ENCODE measurements around the gene MKLN1. TPM values are rescaled to one million over a fixed set of nuclear protein-coding genes. Genes with fewer than 3 reads are reported as not detected.

Gene MKLN1
- total RNA-seq, 1 donor from 2014 or later = 38.3 TPM

GRCh38 chr7:131489196-131489595, 161.5 kb downstream of the MKLN1 start:
- H3K27ac Mint-ChIP-seq = no peak overlapping the region

GRCh38 chr7:131489881-131490280, 162.2 kb downstream of the MKLN1 start:
- intact Hi-C loops (cut with micrococcal nuclease) = no loop called here
- no peak for DNase-seq
- H3K27me3 Mint-ChIP-seq = no peaks in the 10 kb centered on the region
- H3K4me3 Mint-ChIP-seq = no peak overlapping the region
- no peak overlapping the region for H3K27ac Mint-ChIP-seq
- H3K9me3 Mint-ChIP-seq = no peaks in the 10 kb centered on the region
- H3K36me3 Mint-ChIP-seq (ENCODE audit: low read depth) = peaks cover 18% of the 10 kb centered on the region
- H3K4me1 Mint-ChIP-seq = no peaks in the 10 kb centered on the region

More at GRCh38 chr7:131489196-131489595, 161.5 kb downstream of the MKLN1 start:
- Mint-ChIP-seq H3K4me3 (no peak overlapping the region), H3K4me1 (no peaks in the 10 kb centered on the region), H3K36me3 (ENCODE audit: low read depth) (peaks cover 18% of the 10 kb centered on the region), H3K27me3 (no peaks in the 10 kb centered on the region), H3K9me3 (no peaks in the 10 kb centered on the region)
- intact Hi-C loops (cut with micrococcal nuclease) = no loop called here
- DNase-seq = no peak

- Mint-ChIP-seq H3K4me3 (no peak overlapping the region), H3K27ac (no peak overlapping the region), H3K27me3 (no peaks in the 10 kb centered on the region), H3K4me1 (no peaks in the 10 kb centered on the region), H3K36me3 (ENCODE audit: low read depth) (peaks cover 21% of the 10 kb centered on the region), H3K9me3 (no peaks in the 10 kb centered on the region)
- intact Hi-C loops (cut with micrococcal nuclease) = no loop called here
- no peak for DNase-seq
These were observed 165.4 kb downstream of the MKLN1 start for GRCh38 chr7:131493081-131493480.

DNA sequence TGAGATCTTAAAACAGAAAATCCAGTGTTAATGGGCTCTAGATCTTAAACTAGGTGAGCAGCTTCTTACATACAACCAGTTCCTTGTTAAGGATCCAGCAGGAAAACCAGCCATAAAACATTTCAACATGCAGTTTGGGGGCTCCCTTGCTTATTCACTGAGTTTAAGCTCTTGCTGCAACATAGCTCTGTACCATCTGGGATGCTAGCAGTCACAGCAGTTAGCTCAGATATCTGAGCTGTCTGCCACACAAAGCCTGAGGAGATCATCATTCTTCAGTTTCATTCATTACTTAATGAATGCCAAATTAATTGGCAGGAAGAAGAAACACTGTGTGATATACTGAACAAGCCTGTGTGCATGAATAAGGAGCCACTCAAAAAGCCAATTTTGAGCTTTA, 165.9 kb downstream of the MKLN1 start:
- Mint-ChIP-seq H3K4me1 (no peaks in the 10 kb centered on the region), H3K27ac (no peak overlapping the region), H3K27me3 (no peaks in the 10 kb centered on the region), H3K9me3 (no peaks in the 10 kb centered on the region), H3K36me3 (ENCODE audit: low read depth) (peaks cover 20% of the 10 kb centered on the region), H3K4me3 (no peak overlapping the region)
- no peak for DNase-seq
- intact Hi-C loops (cut with micrococcal nuclease) = no loop called here

DNA sequence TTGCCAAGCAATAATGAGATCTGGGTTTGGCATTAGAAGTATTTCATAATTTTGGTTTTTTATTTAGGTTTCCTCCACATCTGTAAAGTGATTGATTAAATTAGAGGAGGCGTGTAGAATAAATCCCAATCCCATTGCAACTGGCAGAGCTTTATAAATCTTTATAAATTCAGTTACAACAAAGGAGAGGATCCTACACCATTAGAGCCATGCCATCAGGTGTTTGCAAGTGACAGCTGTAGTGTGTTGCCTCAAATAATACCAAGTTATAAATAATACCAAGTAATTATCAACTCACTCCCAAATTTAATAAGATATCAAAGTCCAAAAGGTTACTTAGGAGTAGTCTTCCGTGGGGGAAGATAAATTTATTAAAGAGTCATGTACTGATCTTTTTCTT, 166.5 kb downstream of the MKLN1 start:
- intact Hi-C loops (cut with micrococcal nuclease) = no loop called here
- H3K36me3 Mint-ChIP-seq (ENCODE audit: low read depth) = peaks cover 22% of the 10 kb centered on the region
- no peaks in the 10 kb centered on the region for H3K4me1 Mint-ChIP-seq
- H3K27me3 Mint-ChIP-seq = no peaks in the 10 kb centered on the region
- DNase-seq = no peak
- no peak overlapping the region for H3K27ac Mint-ChIP-seq
- no peaks in the 10 kb centered on the region for H3K9me3 Mint-ChIP-seq
- H3K4me3 Mint-ChIP-seq = no peak overlapping the region

GRCh38 chr7:131495669-131496498, 168.2 kb downstream of the MKLN1 start:
- H3K36me3 Mint-ChIP-seq (ENCODE audit: low read depth) = peaks cover 21% of the 10 kb centered on the region

DNA sequence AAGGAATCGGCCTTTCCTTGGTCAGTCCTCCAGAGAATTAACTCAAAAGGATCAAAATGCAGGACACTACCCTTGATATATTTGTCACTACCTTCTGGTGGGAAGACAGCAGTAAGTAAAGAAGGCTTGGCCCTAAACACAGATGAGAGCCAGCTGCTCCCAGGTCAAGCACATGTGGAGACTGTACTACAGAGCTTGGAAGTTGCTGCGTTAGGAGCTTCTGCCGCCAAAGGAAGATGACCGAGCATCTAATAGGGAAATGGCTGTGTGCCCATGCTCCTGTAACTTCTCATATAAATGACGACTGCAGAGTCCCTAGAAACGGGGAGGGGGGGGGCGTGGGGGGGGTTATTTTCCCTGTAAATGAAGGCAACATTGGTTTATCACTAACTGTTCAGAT, 169.8 kb downstream of the MKLN1 start:
- H3K36me3 Mint-ChIP-seq (ENCODE audit: low read depth) = peaks cover 19% of the 10 kb centered on the region
- H3K4me1 Mint-ChIP-seq = peaks cover 23% of the 10 kb centered on the region
- no peaks in the 10 kb centered on the region for H3K27me3 Mint-ChIP-seq
- no peaks in the 10 kb centered on the region for H3K9me3 Mint-ChIP-seq
- no peak overlapping the region for H3K4me3 Mint-ChIP-seq
- DNase-seq = no peak
- no peak overlapping the region for H3K27ac Mint-ChIP-seq
- intact Hi-C loops (cut with micrococcal nuclease) = no loop called here

More at GRCh38 chr7:131495669-131496498, 168.2 kb downstream of the MKLN1 start:
- DNase-seq = peak; percentile 43
- intact Hi-C loops (cut with micrococcal nuclease) = no loop called here
- Mint-ChIP-seq H3K4me3 (no peak overlapping the region), H3K4me1 (peaks cover 8% of the 10 kb centered on the region), H3K27me3 (no peaks in the 10 kb centered on the region), H3K9me3 (no peaks in the 10 kb centered on the region), H3K27ac (no peak overlapping the region)

- H3K9me3 Mint-ChIP-seq = no peaks in the 10 kb centered on the region
- intact Hi-C loops (cut with micrococcal nuclease) = no loop called here
- no peak overlapping the region for H3K4me3 Mint-ChIP-seq
- peaks cover 19% of the 10 kb centered on the region for H3K36me3 Mint-ChIP-seq (ENCODE audit: low read depth)
- DNase-seq = no peak
- H3K27ac Mint-ChIP-seq = no peak overlapping the region
- peaks cover 28% of the 10 kb centered on the region for H3K4me1 Mint-ChIP-seq
- no peaks in the 10 kb centered on the region for H3K27me3 Mint-ChIP-seq
These were observed 170.7 kb downstream of the MKLN1 start for GRCh38 chr7:131498237-131498885.

DNA sequence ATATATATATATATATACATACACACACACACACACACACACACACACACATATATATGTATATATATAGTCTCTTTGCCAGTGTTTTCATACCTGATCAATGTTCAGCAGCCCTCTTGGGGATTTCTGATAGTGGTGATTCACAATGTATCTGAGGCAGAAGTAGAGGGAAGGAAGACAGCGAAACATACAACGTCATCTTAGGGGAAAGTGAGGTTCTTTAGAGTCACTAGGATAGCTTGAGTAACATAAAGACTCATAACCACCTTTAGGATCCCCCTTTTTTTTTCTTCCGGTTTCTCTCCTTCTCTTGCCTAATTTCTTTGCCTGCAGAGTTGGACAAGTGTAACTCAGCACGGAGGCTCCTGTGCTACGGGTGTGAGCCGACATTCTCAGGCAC, 172.1 kb downstream of the MKLN1 start:
- Mint-ChIP-seq H3K4me1 (peaks cover 31% of the 10 kb centered on the region), H3K9me3 (no peaks in the 10 kb centered on the region), H3K4me3 (no peak overlapping the region), H3K36me3 (ENCODE audit: low read depth) (peaks cover 19% of the 10 kb centered on the region), H3K27ac (no peak overlapping the region), H3K27me3 (no peaks in the 10 kb centered on the region)
- intact Hi-C loops (cut with micrococcal nuclease) = loop anchor here (5.0 kb wide), 2 partner anchors 172 to 388 kb away; partner anchors contain the start of gene MKLN1
- DNase-seq = peak; percentile 54

DNA sequence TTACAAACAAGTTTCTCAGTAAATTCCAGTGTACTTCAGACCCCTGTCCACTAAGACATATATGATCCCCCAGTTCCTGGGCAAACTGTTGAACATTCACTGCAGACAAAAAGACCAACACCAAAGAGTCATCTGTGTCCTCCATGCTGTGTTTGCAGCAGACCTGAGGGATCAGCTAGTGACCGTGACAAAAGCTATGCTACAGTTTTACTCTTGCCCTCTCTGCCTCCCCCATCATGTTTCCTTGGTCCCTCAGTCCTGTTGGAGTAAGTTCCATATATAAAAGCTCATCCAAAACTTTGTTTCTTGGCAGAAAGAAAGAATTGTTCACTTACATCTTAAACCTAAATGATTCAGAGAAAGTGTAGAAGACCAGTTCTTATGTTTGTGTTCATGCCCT, 172.7 kb downstream of the MKLN1 start:
- H3K36me3 Mint-ChIP-seq (ENCODE audit: low read depth) = peaks cover 19% of the 10 kb centered on the region
- H3K27ac Mint-ChIP-seq = peak overlapping the region; percentile 22
- no peak overlapping the region for H3K4me3 Mint-ChIP-seq
- DNase-seq = peak; percentile 53
- no peaks in the 10 kb centered on the region for H3K9me3 Mint-ChIP-seq
- H3K27me3 Mint-ChIP-seq = no peaks in the 10 kb centered on the region
- H3K4me1 Mint-ChIP-seq = peaks cover 34% of the 10 kb centered on the region
- intact Hi-C loops (cut with micrococcal nuclease) = loop anchor here (5.0 kb wide), 2 partner anchors 173 to 388 kb away; partner anchors contain the start of gene MKLN1

DNA sequence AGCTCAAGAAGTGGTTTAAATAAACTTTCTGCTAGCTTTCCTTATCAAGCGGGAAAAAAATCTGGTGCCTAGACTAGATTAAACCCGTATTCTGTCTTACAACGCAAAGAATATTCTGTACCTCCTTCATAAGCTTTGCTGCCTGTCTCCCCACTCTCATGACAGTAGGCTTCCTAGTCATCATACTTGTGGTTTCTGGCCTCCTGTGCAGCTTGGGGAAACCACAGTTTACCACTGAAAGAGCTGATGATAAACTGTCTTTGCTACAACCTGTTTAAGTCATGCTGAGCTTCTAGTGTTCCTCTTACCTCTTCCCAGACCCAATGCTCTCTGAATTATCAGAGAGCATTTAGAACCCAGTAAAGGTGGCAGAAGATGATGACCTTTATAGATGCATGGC, 173.7 kb downstream of the MKLN1 start:
- Mint-ChIP-seq H3K27ac (peak overlapping the region; percentile 68), H3K27me3 (no peaks in the 10 kb centered on the region), H3K4me1 (peaks cover 34% of the 10 kb centered on the region), H3K9me3 (no peaks in the 10 kb centered on the region), H3K36me3 (ENCODE audit: low read depth) (peaks cover 19% of the 10 kb centered on the region), H3K4me3 (peak overlapping the region; percentile 42)
- intact Hi-C loops (cut with micrococcal nuclease) = loop anchor here (1.0 to 5.0 kb wide), 3 partner anchors 174 to 444 kb away; partner anchors contain the start of gene MKLN1
- peak; percentile 90 for DNase-seq

DNA sequence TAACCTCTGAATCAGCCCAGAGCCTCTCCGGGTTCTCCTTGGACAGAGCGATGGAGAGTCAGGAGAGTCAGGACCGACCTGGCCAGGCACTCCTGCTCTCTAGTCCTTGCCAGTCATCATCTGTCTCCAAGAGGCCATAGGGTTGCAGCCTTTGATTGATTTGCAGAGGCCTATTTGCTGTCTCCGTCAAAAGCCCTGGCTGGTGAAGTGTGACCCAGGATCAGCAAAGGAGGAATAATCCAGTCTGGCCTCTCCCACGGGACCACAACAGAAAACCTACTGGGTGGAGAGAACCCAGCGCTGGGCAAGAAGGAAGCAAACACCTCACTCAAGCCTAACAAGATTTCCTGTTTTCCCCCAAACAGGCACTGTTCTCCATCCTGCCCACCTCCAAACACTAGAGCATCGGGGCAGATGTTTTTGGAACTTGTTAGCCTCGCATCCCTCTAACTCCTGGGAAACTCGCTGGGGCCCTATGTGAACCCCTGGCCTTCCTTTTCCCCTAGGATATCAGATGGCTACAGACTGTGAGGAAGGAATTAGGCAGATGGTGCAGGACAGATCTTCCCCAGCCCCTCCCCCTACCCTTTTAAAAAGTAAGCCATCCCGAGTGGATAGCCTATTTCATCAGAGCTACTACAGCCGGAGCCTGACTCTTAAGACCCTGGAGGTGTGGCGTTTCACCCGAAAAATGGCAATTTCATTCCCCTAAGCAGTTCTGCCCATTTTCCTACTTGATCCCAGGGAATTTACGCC, 174.4 kb downstream of the MKLN1 start:
- Mint-ChIP-seq H3K27me3 (no peaks in the 10 kb centered on the region), H3K9me3 (no peaks in the 10 kb centered on the region), H3K4me1 (peaks cover 34% of the 10 kb centered on the region), H3K36me3 (ENCODE audit: low read depth) (peaks cover 16% of the 10 kb centered on the region), H3K27ac (peak overlapping the region; percentile 29), H3K4me3 (no peak overlapping the region)
- intact Hi-C loops (cut with micrococcal nuclease) = loop anchor here (1.0 to 5.0 kb wide), 3 partner anchors 175 to 445 kb away; partner anchors contain the start of gene MKLN1
- peak; percentile 37 for DNase-seq

- Mint-ChIP-seq H3K9me3 (no peaks in the 10 kb centered on the region), H3K4me3 (no peak overlapping the region), H3K4me1 (peaks cover 38% of the 10 kb centered on the region), H3K36me3 (ENCODE audit: low read depth) (peaks cover 10% of the 10 kb centered on the region), H3K27me3 (peaks cover under 1% of the 10 kb centered on the region), H3K27ac (no peak overlapping the region)
- intact Hi-C loops (cut with micrococcal nuclease) = loop anchor here (5.0 kb wide), 2 partner anchors 176 to 391 kb away; partner anchors contain the start of gene MKLN1
- DNase-seq = peak; percentile 51
These were observed 175.3 kb downstream of the MKLN1 start for GRCh38 chr7:131502810-131503508.

Measured in activated CD4-positive, alpha-beta T cell treated with anti-CD3 and anti-CD28 coated beads, Interleukin-2, amount 10 ng/mL, durations not matched to agents 24 days and 14 days (primary cell).